Adrenal gland (tissue), 12 donors: Measurements from ENCODE around the gene MC1R. TPM values are rescaled to one million over a fixed set of nuclear protein-coding genes. Genes with fewer than 3 reads are reported as not detected.

Experiments used
- DNase-seq, 7 donors: peaks; one replicate each; pipeline ENCODE4 v3.0.0-alpha.2; 2019 to 2020
- H3K27ac ChIP-seq, 5 donors: fragments of 200-600 bp; sonication (generic) in 4 of 5; 1 replicate in 3 of 5; 2 replicates in 2 of 5; pipeline versions ENCODE4 v1.5.1 to v1.8.0; 2016 to 2020; ENCODE audit warnings: mild to moderate bottlenecking in 1 of 5
- H3K27me3 ChIP-seq: fragments of 200-600 bp; 2 replicates; pipeline ENCODE4 v1.8.0; 2021
- H3K36me3 ChIP-seq, 2 donors: fragments of 200-600 bp; replicated peaks in 1 of 2; 1 replicate in 1 of 2; 2 replicates in 1 of 2; pipeline versions ENCODE4 v1.5.1 to v1.8.0; 2018 to 2022
- H3K4me1 ChIP-seq, 2 donors: fragments of 200-600 bp; replicated peaks in 1 of 2; 1 replicate in 1 of 2; 2 replicates in 1 of 2; pipeline versions ENCODE4 v1.5.1 to v1.8.0; 2018 to 2021
- H3K4me3 ChIP-seq, 4 donors: fragments of 200-600 bp; sonication (generic) in 3 of 4; one replicate each; pipeline ENCODE4 v1.5.1; 2016 to 2018
- H3K9me3 ChIP-seq, 3 donors: fragments of 200-600 bp; sonication (generic) in 1 of 3; replicated peaks in 1 of 3; 1 replicate in 2 of 3; 2 replicates in 1 of 3; pipeline versions ENCODE4 v1.5.1 to v1.8.0; 2016 to 2021
- POLR2A ChIP-seq, 2 donors: fragments of 450-650 bp; IDR thresholded peaks; one replicate each; pipeline ENCODE4 v1.6.1; 2017; ENCODE audit warnings: antibody characterized with exemption in 2 of 2, mild to moderate bottlenecking in 2 of 2, moderate library complexity in 1 of 2
- WGBS, 4 donors: extraction: QIAGEN DNeasy Blood & Tissue Kit in 2 of 4; methylation state at CpG; one replicate each; pipeline versions ENCODE4 v1.1.5 to v1.1.7; 2013 to 2017; 5-methylcytosine and 5-hydroxymethylcytosine counted together
- intact Hi-C, 2 donors: fragments of 100-400 bp; cut with DNase I; formaldehyde crosslinking; loops; one replicate each; pipeline versions ENCODE4 v1.14.1 to v1.15.0; 2022 to 2023
- polyA plus RNA-seq, 3 donors: library from polyadenylated mRNA; stranded (reverse); fragments of 200-250 nt in 2 of 3; fragments of 350-450 nt in 1 of 3; fragmentation: Illumina TruSeq in 1 of 3; extraction: RNeasy Lipid Tissue Mini Kit (QIAGEN cat#74804) in 1 of 3; gene quantifications; one replicate each; pipeline ENCODE4 v1.2.3, GENCODE V29; 2013 to 2014
- total RNA-seq, 9 donors: library from RNA; depleted of rRNA in 4 of 9; stranded (reverse); fragments of >200 nt in 4 of 9; fragments of 120-200 nt in 1 of 9; fragmentation: NEBNext Ultra II Directional in 1 of 9; extraction: Animal tissue kit (Norgen Biotek cat#: 25700) in 1 of 9; gene quantifications; one replicate each; pipeline versions ENCODE4 v1.1.0 to v1.2.4, GENCODE V29; 2013 to 2023
- TF ChIP-seq, protein P1 (sequence below), 6 experiments: fragments of 450-650 bp in 4 of 6; fragments of 200-600 bp in 2 of 6; sonication (generic) in 1 of 6; IDR thresholded peaks; 1 replicate in 5 of 6; 2 replicates in 1 of 6; pipeline versions ENCODE4 v1.5.1 to v1.8.0; 2016 to 2021; ENCODE audit warnings: antibody characterized with exemption in 6 of 6, mild to moderate bottlenecking in 2 of 6, moderate library complexity in 1 of 6
- donor health status: healthy with polysubstance abuse.
- donor health status: Bipolar disorder and iron deficiency.
- donor health status: DM: yes; HTN: yes; CAD: no.
- donor health status: DM: no; HTN: no; CAD: no.
- donor health status: DM: no; HTN: no; CAD: no.
- donor health status: DM: yes; HTN: yes; CAD: no.

MC1R gene
- total and polyA plus RNA-seq, 12 donors = 0.55 to 20.4 (median 6.2) TPM

DNA sequence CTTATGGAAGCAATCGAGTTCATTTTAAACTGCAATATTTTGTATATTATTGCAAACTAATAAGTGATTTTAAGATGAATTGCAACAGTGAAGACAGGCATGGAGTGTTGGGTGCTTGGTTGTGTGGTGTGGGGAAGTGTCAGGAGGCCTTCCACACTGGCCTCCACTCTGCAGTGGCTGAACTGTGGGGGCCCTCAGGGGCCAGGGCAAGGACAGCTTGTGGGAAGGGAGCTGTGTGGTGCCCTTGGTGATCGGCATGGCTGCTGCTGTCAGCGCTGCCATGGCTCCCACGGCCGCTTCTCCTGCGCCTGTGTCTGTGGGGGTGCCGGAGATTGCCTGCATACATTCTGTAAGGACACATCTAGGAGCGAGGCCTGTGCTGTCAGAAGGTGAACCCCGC lies 26.0 kb upstream of the MC1R start:
- Histone ChIP-seq H3K27me3 (no peaks in the 10 kb centered on the region), H3K36me3 (peaks cover 0 to 95% of the 10 kb centered on the region in 2 donors), H3K9me3 (no peaks in the 10 kb centered on the region), H3K27ac (no peak overlapping the region), H3K4me3 (no peak overlapping the region), H3K4me1 (peaks cover 0 to 25% of the 10 kb centered on the region in 2 donors)
- TF ChIP-seq, protein P1, sequence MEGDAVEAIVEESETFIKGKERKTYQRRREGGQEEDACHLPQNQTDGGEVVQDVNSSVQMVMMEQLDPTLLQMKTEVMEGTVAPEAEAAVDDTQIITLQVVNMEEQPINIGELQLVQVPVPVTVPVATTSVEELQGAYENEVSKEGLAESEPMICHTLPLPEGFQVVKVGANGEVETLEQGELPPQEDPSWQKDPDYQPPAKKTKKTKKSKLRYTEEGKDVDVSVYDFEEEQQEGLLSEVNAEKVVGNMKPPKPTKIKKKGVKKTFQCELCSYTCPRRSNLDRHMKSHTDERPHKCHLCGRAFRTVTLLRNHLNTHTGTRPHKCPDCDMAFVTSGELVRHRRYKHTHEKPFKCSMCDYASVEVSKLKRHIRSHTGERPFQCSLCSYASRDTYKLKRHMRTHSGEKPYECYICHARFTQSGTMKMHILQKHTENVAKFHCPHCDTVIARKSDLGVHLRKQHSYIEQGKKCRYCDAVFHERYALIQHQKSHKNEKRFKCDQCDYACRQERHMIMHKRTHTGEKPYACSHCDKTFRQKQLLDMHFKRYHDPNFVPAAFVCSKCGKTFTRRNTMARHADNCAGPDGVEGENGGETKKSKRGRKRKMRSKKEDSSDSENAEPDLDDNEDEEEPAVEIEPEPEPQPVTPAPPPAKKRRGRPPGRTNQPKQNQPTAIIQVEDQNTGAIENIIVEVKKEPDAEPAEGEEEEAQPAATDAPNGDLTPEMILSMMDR (IDR thresholded peaks at IDR 0.05) = no peak
- TF ChIP-seq POLR2A (IDR thresholded peaks at IDR 0.05) = no peak
- 81 to 89% (median 86%) methylated on average over 4 to 9 of the region's 9 CpGs for WGBS, 4 donors
- intact Hi-C loops = no loop called here
- no peak for DNase-seq

DNA sequence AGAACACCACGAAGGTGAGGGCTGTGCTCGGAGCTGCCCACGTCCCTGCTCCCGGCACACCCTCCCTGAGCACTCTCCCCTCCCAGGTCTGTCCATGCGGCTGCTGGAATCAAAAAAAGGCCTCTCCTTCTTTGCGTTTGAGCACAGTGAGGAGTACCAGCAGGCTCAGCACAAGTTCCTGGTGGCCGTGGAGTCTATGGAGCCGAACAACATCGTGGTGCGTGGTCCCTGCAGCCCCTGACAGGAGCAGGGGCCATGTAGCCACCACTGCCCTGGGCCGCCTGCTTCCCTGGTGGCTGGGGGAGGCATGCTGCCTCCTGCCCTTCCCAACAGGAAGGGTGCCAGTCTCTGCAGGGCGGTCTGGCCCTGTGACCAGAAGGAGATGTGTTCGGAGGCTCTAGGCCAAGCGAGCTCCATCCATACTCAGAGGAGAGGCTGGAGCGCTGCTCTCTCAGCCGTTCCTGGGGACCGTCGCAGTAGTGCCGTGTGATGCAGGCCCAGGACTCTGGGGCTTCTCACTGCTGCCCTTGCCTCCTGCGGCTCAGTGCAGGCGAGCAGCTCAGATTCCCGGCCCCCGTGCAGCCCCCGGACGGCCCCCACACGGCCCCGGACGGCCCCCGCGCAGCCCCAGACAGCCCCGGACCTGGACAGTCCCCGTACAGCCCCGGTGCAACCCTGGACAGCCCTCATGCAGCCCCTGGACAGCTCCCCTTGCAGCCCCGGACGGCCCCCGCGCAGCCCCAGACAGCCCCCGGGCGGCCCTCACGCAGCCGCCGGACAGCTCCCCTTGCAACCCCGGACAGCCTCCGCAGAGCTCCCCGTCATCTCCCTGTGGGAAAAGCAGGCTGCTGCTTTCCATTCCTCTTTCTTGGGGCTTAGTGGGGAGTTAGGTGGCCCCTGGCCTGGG lies 24.8 kb upstream of the MC1R start:
- 90 to 92% (median 91%) methylated on average over 14 to 45 of the region's 45 CpGs for WGBS, 4 donors
- no peak overlapping the region for H3K4me3 ChIP-seq

DNA sequence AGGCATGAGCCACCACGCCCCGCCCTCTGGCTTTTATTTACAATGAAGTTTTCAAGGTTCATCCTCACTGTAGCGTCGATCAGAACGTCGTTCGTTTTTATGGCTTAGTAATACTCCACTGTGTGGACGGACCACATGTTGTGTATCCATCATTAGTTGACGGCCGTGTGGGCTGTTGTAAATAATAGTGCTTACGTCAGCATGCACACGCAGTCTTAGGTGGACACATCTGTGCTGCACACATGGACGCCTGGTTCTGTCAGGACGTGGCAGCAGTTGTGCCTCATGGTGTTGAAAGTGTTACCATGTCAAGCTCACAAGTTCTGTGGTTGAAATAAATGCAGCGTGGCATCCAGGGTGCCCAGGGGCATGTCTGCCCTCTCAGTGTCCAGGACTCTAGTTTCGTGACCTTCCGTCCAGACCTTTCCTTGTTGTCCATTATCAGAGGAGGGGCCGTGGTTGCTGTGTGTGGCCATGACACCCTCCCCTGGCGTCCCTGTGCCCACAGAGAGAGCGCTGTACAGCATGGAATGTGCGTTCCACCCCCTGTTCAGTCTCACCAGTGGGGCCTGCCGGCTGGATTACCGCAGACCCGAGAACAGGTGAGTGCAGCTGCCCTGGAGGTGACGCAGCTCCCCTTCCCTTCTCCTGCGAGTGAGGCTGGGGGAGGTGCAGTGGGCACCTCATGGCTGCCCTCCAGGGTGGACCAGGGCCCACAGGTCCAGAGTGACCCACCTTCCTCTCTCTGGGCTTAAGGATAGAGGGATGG lies 23.0 kb upstream of the MC1R start:
- H3K9me3 ChIP-seq = no peaks in the 10 kb centered on the region
- H3K36me3 ChIP-seq = peaks cover 0 to 97% of the 10 kb centered on the region in 2 donors
- no peak for DNase-seq
- H3K27me3 ChIP-seq = no peaks in the 10 kb centered on the region
- WGBS, 4 donors = 88 to 91% (median 90%) methylated on average over 19 to 26 of the region's 26 CpGs
- no peak overlapping the region for H3K4me3 ChIP-seq
- TF ChIP-seq POLR2A (IDR thresholded peaks at IDR 0.05) = no peak
- TF ChIP-seq, protein P1 (IDR thresholded peaks at IDR 0.05) = no peak
- intact Hi-C loops = no loop called here
- H3K27ac ChIP-seq = no peak overlapping the region
- H3K4me1 ChIP-seq = peaks cover 0 to 16% of the 10 kb centered on the region in 2 donors

More for the DNA sequence above, 24.8 kb upstream of the MC1R start:
- Histone ChIP-seq H3K27me3 (no peaks in the 10 kb centered on the region), H3K27ac (no peak overlapping the region), H3K4me1 (peaks cover 0 to 25% of the 10 kb centered on the region in 2 donors), H3K9me3 (no peaks in the 10 kb centered on the region), H3K36me3 (peaks cover 0 to 95% of the 10 kb centered on the region in 2 donors)
- no peak for DNase-seq
- no peak for TF ChIP-seq POLR2A (IDR thresholded peaks at IDR 0.05)
- TF ChIP-seq, protein P1 (IDR thresholded peaks at IDR 0.05) = no peak
- intact Hi-C loops = no loop called here

DNA sequence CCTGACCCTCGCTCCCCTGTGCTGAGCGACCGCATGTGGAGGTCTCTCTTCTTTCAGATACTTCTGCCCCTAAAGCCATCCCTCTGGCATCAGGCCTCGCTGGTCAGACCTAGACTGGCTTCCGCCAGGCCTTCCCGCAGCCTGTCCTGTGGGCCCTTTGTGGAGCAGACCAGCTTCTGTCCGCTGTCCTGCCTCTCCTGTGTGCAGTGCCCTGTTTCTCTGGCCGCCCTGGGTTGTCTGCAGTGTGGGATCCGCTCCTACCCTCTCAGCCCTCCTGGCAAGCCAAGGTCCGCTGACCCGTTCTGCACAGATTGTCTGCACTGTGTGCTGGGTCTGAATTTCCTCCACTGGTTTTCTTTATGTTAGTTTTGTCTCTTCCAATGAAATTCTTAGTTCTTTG lies 21.5 kb upstream of the MC1R start:
- Histone ChIP-seq H3K36me3 (peaks cover 0 to 86% of the 10 kb centered on the region in 2 donors), H3K27me3 (no peaks in the 10 kb centered on the region), H3K4me1 (peaks cover 0 to 8% of the 10 kb centered on the region in 2 donors), H3K4me3 (no peak overlapping the region), H3K27ac (no peak overlapping the region), H3K9me3 (no peaks in the 10 kb centered on the region)
- 94 to 98% (median 95%) methylated on average over 11 of the region's 11 CpGs for WGBS, 4 donors
- intact Hi-C loops = no loop called here
- TF ChIP-seq, protein P1 (IDR thresholded peaks at IDR 0.05) = no peak
- no peak for TF ChIP-seq POLR2A (IDR thresholded peaks at IDR 0.05)
- DNase-seq = no peak
